Bronchial epithelial cell (primary cell): ENCODE data around the gene DNMT1. TPM values are rescaled to one million over a fixed set of nuclear protein-coding genes. Genes with fewer than 3 reads are reported as not detected.
"Not testable (repeated sequence)": the region's sequence is repeated elsewhere in the genome, so short reads cannot be mapped to it uniquely, and the experiment has no call there.

Experiments used
- DNase-seq: peaks from one replicate; pipeline ENCODE4 v3.0.0-alpha.2; 2010; ENCODE audit warnings: low read depth
- FAIRE-seq: peaks from 2 replicates; lab custom pipeline; 2011; peaks lifted over from hg19 to GRCh38; lab: Jason Lieb, UNC
- H3K27me3 ChIP-seq: 2 replicates; pipeline ENCODE4 v1.5.1; 2011; ENCODE audit warnings: low read length; ENCODE audit not compliant: control insufficient read depth, insufficient read depth
- H3K36me3 ChIP-seq: 2 replicates; pipeline ENCODE4 v1.5.1; 2011; ENCODE audit warnings: low read length; ENCODE audit not compliant: control insufficient read depth, insufficient read depth
- H3K4me3 ChIP-seq: 2 replicates; pipeline ENCODE4 v1.5.1; 2011; ENCODE audit warnings: mild to moderate bottlenecking, low read depth, low read length, control low read depth
- total RNA-seq: library from RNA; depleted of rRNA; stranded (reverse); fragments of >200 nt; gene quantifications from 2 replicates; pipeline ENCODE4 v1.2.1, GENCODE V29; 2014
- TF ChIP-seq, protein P1 (sequence below): IDR thresholded peaks from 2 replicates; pipeline ENCODE4 v1.5.1; 2011; ENCODE audit warnings: mild to moderate bottlenecking, moderate library complexity, low read length, control low read depth, inconsistent platforms; ENCODE audit not compliant: insufficient read depth, severe bottlenecking

DNMT1 gene
- total RNA-seq, 1 donor from 2014 or later: 12.4 TPM

DNA sequence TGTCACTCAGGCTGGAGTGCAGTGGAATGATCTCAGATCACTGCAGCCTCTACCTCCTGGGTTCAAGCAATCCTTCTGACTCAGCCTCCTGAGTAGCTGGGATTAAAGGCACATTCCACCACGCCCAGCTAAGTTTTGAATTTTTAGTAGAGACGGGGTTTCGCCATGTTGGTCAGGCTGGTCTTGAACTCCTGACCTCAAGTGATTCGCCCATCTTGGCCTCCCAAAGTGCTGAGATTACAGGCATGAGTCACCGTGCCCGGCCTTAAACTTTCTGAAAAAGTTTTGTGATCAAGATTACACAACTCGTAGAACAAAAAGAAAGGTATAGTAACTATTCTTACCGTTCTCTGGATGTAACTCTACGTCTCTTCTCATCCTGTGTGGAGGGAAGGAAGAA is 21.2 kb downstream of the DNMT1 start:
- Histone ChIP-seq H3K4me3 (no peak overlapping the region), H3K36me3 (peaks cover 10% of the 10 kb centered on the region), H3K27me3 (no peaks in the 10 kb centered on the region)
- FAIRE-seq (no peak), DNase-seq (peak; percentile 26)
- TF ChIP-seq, protein P1, sequence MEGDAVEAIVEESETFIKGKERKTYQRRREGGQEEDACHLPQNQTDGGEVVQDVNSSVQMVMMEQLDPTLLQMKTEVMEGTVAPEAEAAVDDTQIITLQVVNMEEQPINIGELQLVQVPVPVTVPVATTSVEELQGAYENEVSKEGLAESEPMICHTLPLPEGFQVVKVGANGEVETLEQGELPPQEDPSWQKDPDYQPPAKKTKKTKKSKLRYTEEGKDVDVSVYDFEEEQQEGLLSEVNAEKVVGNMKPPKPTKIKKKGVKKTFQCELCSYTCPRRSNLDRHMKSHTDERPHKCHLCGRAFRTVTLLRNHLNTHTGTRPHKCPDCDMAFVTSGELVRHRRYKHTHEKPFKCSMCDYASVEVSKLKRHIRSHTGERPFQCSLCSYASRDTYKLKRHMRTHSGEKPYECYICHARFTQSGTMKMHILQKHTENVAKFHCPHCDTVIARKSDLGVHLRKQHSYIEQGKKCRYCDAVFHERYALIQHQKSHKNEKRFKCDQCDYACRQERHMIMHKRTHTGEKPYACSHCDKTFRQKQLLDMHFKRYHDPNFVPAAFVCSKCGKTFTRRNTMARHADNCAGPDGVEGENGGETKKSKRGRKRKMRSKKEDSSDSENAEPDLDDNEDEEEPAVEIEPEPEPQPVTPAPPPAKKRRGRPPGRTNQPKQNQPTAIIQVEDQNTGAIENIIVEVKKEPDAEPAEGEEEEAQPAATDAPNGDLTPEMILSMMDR: no peak

DNA sequence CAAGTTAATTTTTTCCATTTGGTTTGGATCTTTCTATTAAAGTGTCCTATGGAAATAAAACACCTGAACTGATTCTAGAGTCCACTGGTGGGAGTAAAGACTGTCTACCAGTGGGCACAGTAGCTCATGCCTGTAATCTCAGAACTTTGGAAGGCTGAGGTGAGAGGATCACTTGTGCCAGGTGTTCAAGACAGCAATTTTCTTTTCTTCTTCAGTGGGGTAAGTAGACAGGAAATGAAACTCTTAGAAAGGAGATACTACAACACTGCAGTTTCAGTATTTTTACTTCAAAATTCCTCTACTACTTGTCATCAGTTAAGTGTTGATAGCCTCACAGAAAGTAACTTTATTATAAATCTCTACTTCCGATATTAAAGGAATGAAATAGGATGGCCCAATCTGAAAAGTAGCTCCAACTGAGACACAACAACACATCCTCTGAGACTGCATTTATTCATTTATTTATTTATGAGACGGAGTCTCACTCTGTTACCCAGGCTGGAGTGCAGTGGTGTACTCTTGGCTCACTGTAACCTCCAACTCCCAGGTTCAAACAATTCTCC is 26.3 kb downstream of the DNMT1 start:
- Histone ChIP-seq H3K36me3 (peaks cover 15% of the 10 kb centered on the region), H3K4me3 (no peak overlapping the region), H3K27me3 (no peaks in the 10 kb centered on the region)
- TF ChIP-seq, protein P1: no peak
- FAIRE-seq (no peak), DNase-seq (no peak)

GRCh38 chr19:10167459-10167858 is 27.3 kb downstream of the DNMT1 start:
- Histone ChIP-seq H3K27me3 (no peaks in the 10 kb centered on the region), H3K36me3 (peaks cover 13% of the 10 kb centered on the region)
- FAIRE-seq: no peak

DNA sequence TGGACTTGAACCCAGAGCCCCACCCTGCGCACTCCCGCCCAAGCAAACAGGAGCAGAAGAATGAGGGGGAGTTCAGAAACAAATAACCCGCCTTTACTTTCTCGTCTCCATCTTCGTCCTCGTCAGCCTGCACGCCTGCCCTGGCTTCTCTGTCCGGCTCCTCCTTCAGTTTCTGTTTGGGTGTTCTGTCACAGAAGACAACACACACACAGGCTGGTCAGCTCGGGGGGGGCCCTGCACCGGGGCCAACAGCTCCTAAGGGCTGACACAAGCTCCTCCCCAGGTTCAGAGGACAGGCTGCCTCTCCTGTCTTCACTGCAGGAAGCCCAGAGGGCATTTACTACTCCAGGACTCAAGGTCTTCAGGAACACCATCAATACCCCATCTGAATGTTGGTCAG is 28.3 kb downstream of the DNMT1 start:
- FAIRE-seq, H3K27me3 ChIP-seq, DNase-seq, H3K4me3 ChIP-seq: not testable (repeated sequence)
- peaks cover 13% of the 10 kb centered on the region for H3K36me3 ChIP-seq

More at GRCh38 chr19:10167459-10167858, 27.3 kb downstream of the DNMT1 start:
- TF ChIP-seq, protein P1: no peak
- no peak overlapping the region for H3K4me3 ChIP-seq
- DNase-seq: no peak

DNA sequence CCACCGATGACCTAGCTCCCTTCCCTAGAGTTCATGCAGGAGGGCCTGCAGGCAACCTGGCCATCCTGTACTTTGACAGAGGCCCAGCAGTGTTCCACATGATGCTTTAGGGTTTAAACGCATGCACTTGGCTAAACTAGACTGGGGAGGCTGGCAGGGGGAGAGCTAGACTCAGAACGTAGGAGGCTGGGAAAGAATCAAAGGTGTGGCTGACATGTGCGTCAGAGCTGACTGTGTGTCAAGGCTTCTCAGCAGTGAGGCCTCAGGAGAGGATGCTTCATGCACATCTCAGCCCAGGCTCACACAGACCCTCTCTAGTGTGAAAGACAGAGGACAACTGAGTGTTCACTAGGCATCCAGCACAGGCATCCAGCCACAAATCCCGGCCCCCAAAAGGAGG is 28.7 kb downstream of the DNMT1 start:
- no peaks in the 10 kb centered on the region for H3K27me3 ChIP-seq
- TF ChIP-seq, protein P1: no peak
- peaks cover 13% of the 10 kb centered on the region for H3K36me3 ChIP-seq
- FAIRE-seq (peak; percentile 75), DNase-seq (no peak)
- no peak overlapping the region for H3K4me3 ChIP-seq

GRCh38 chr19:10163536-10163935 is 31.2 kb downstream of the DNMT1 start:
- TF ChIP-seq, protein P1: no peak
- Histone ChIP-seq H3K4me3 (no peak overlapping the region), H3K36me3 (peaks cover 18% of the 10 kb centered on the region), H3K27me3 (no peaks in the 10 kb centered on the region)
- DNase-seq (no peak), FAIRE-seq (no peak)
